Omental fat pad (tissue), 4 donors: ENCODE data around the gene PRKCSH. TPM values are rescaled to one million over a fixed set of nuclear protein-coding genes. Genes with fewer than 3 reads are reported as not detected.

ENCODE experiments used
- ATAC-seq: fragments of 150-250 bp; one replicate; pipeline ENCODE4 v1.9.1; 2016; ENCODE audit warnings: mild to moderate bottlenecking, moderate library complexity; ENCODE audit not compliant: low FRiP score
- DNase-seq: peaks from one replicate; pipeline ENCODE4 v3.0.0-alpha.2; 2019; ENCODE audit warnings: low spot score
- CTCF ChIP-seq, 3 donors: fragments of 450-650 bp; IDR thresholded peaks; one replicate each; pipeline ENCODE4 v1.5.1; 2016 to 2017; ENCODE audit warnings: antibody characterized with exemption in 3 of 3, mild to moderate bottlenecking in 3 of 3, moderate library complexity in 2 of 3
- total RNA-seq, 4 donors: library from RNA; depleted of rRNA; stranded (reverse); fragments of >200 nt; gene quantifications; one replicate each; pipeline ENCODE4 v1.1.0, GENCODE V29; 2016

PRKCSH gene
- total RNA-seq, 4 donors from 2014 or later: 65.6 to 101 (median 87.6) TPM

- no peak for TF ChIP-seq CTCF (IDR thresholded peaks at IDR 0.05)
- DNase-seq (no peak), ATAC-seq (no peak)
Measured at GRCh38 chr19:11410682-11411081, 24.8 kb upstream of the PRKCSH start.

- no peak for ATAC-seq
- no peak for DNase-seq
- TF ChIP-seq CTCF (IDR thresholded peaks at IDR 0.05): no peak
Measured at GRCh38 chr19:11414544-11414943, 20.9 kb upstream of the PRKCSH start.

- ATAC-seq (no peak), DNase-seq (no peak)
- no peak for TF ChIP-seq CTCF (IDR thresholded peaks at IDR 0.05)
Measured at GRCh38 chr19:11416346-11417052, 18.9 kb upstream of the PRKCSH start.

GRCh38 chr19:11418094-11418548 is 17.3 kb upstream of the PRKCSH start:
- DNase-seq: no peak
- ATAC-seq: no peak
- TF ChIP-seq CTCF (IDR thresholded peaks at IDR 0.05): no peak

GRCh38 chr19:11418549-11419506 is 16.6 kb upstream of the PRKCSH start, which contains the start of gene RGL3:
TSS of gene RGL3 (minus strand) at chr19:11419314. CDS start at chr19:11419278, 36 bp downstream.
- no peak for DNase-seq
- ATAC-seq: no peak
- no peak for TF ChIP-seq CTCF (IDR thresholded peaks at IDR 0.05)

GRCh38 chr19:11420429-11421370 is 14.7 kb upstream of the PRKCSH start:
- TF ChIP-seq CTCF (IDR thresholded peaks at IDR 0.05): no peak
- no peak for DNase-seq
- ATAC-seq: no peak
